Caki2 (cell line): Measurements from ENCODE around the gene NIPAL3. TPM values are rescaled to one million over a fixed set of nuclear protein-coding genes. Genes with fewer than 3 reads are reported as not detected.
"Not testable (repeated sequence)": the region's sequence is repeated elsewhere in the genome, so short reads cannot be mapped to it uniquely, and the experiment has no call there.

ENCODE experiments used
- DNase-seq: peaks from one replicate; pipeline ENCODE4 v3.0.0-alpha.2; 2015; ENCODE audit warnings: low read depth
- in situ Hi-C: cut with HindIII; loops from 2 replicates; pipeline ENCODE4 v1.10.0; 2016; ENCODE audit warnings: low sequenced_read_pairs, low pct_unique_long_range_greater_than_20kb, mixed read lengths
- total RNA-seq: library from RNA; depleted of rRNA; stranded (reverse); fragments of >200 nt; shearing (Covaris generic); gene quantifications from 2 replicates; pipeline ENCODE4 v1.2.3, GENCODE V29; 2014; ENCODE audit warnings: low replicate concordance

NIPAL3 gene
- total RNA-seq, 1 experiment from 2014 or later, result 11.8 TPM

GRCh38 chr1:24498589-24498988, 83.0 kb downstream of the NIPAL3 start:
- in situ Hi-C loops, result no loop called here
- no peak for DNase-seq

DNA sequence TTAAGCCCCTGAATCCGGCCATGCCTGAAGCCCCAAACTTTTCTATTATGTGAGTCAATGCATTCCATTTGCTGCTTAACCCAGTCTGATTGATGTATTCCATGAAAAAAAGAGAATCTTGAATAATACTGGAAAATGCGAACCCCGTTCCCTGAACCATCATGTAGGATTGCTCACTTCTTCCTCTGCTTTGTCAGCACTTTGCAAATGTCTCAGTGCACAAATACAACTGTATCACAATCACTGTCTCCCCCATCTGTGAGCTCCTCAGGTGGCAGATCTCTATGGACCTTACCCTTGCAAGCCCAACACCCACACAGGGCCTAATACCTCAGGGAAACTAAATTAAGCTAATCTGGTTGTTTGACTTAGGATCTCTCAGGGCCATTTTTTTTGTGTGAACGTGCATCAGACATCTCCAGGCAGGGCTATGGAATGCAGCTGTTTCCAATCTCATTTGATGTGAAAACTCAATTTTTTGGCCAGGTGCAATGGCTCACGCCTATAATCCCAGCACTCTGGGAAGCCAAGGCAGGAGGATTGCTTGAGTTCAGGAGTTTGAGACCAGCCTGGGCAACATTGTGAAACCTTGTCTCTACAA, 84.9 kb downstream of the NIPAL3 start:
- in situ Hi-C loops, result no loop called here
- DNase-seq, result no peak

GRCh38 chr1:24501371-24502064, 85.9 kb downstream of the NIPAL3 start:
- DNase-seq, result no peak
- in situ Hi-C loops, result no loop called here

DNA sequence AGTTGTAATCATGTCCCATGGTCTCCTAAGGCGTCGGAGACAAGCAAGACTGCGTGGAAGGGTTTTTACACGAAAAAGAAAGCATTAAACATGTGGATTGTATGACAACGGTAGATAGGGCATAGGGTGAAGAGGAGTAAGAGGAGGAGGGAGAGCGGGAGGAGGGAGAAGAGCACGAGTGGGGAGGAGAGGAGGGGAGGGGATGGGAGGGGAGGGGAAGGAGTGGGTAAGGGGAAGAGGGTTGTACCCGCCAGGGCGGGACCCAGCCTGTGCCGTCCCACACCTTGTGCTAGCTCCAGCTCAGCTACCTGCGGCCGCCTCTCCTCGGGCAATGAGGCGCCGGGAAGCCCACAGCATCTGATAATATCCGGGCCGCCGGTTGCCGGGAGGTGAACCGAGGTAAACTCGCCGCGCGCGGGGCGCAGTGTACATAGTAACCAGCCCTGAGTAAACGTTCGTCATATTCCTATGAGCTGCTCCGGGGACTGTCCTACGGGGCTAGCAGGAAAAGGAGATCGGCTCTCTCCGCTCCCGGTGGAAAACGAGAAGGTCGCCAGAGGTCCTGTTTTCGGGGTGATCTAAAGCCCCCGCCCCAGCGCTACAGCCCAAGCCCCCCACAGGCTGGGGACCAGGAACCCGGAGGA, 86.6 kb downstream of the NIPAL3 start:
- in situ Hi-C loops, result no loop called here

DNA sequence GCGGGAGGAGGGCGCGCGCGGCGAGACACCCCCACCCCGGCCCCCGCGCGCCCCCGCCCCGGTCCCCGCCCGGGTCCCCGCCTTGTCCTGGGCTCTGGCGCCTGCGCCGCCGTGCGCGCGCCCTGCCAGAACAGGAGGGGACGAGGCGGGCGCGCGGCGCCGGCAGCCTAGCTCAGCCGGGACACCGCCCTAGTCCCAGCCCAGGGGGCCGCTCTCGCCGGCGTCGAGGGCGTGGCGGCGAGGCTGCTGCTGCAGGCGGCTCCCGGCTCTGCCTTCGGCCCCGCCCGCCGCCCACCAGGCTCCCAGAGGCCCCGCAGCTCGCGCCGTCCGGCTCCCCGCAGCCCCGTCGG, 87.1 kb downstream of the NIPAL3 start, which contains the start of gene RCAN3:
RCAN3 (plus strand) TSS at position 128 of the 350 bp plus-strand sequence. CDS start 11,537 bp downstream, outside the sequence.
- in situ Hi-C loops, result no loop called here

More for the DNA sequence above, 86.6 kb downstream of the NIPAL3 start:
- peak; percentile 54 for DNase-seq

GRCh38 chr1:24503059-24503751, 87.6 kb downstream of the NIPAL3 start:
- no peak for DNase-seq
- in situ Hi-C loops, result no loop called here

More for the DNA sequence above, 87.1 kb downstream of the NIPAL3 start, which contains the start of gene RCAN3:
- peak; percentile 75 for DNase-seq

- no peak for DNase-seq
- in situ Hi-C loops, result no loop called here
These were observed 88.4 kb downstream of the NIPAL3 start for GRCh38 chr1:24503870-24504523.

- in situ Hi-C loops, result no loop called here
- DNase-seq, result no peak
These were observed 89.0 kb downstream of the NIPAL3 start for GRCh38 chr1:24504560-24504959.

DNA sequence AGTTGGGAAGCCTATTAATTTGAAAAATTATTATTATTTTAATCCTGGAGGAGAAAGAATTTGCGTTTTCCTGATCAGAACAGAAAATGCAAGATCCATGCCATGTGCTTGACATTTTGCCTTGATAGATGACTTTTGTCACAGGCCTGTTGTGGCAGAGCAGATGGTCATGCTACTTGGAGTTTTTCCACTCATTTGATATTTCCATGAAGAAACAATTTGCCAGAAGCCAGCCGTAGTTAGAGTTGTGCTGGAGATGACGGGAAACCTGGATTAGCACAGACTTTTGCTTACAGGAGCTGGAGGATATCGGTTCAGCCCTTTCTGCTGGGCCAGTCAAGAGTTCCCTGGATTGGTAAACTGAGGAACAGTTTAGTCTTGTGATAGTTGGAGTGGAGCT, 90.2 kb downstream of the NIPAL3 start:
- no peak for DNase-seq
- in situ Hi-C loops, result no loop called here

GRCh38 chr1:24506691-24507381, 91.2 kb downstream of the NIPAL3 start:
- DNase-seq, result no peak
- in situ Hi-C loops, result no loop called here

DNA sequence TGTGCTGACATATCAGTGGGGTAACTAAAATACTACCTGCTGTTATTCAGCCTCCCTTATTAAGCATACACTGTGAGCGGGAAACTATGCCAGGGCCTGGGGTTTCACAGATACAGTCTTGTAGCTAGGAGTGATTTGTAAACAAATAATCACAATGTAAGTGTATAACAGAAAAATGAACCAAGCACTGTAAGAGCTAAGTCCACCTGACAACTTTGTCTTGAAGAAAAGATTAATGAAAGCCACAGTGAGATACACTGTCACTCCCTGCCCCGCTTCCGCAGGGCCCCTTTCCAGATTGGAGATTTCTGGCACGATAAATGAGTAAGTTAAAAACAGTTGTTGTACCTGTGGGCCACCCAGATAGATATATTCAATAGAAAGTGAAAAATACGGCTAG, 91.8 kb downstream of the NIPAL3 start:
- no peak for DNase-seq
- in situ Hi-C loops, result no loop called here

DNA sequence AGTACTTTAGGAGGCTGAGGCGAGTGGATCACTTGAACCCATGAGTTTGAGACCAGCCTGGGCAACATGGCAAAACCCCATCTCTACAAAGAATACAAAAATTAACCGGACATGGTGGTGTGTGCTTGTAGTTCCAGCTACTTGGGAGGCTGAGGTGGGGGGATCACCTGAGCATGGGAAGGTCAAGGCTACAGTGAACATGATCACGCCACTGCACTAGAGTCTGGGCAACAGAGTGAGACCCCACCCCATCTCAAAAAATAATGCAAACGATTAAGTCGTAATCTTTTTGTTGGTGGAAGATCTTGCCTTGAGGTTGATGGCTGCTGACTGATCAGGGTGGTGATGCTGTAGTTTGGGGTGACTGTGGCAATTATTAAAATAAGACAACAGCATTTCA, 93.3 kb downstream of the NIPAL3 start:
- in situ Hi-C loops, result no loop called here
- DNase-seq, result no peak

- in situ Hi-C loops, result no loop called here
- no peak for DNase-seq
These were observed 98.1 kb downstream of the NIPAL3 start for GRCh38 chr1:24513706-24514105.

- no peak for DNase-seq
- in situ Hi-C loops, result no loop called here
These were observed 99.3 kb downstream of the NIPAL3 start for GRCh38 chr1:24514946-24515345.

GRCh38 chr1:24515671-24516209, 100.1 kb downstream of the NIPAL3 start:
- DNase-seq, result peak; percentile 85
- in situ Hi-C loops, result not testable (repeated sequence)

DNA sequence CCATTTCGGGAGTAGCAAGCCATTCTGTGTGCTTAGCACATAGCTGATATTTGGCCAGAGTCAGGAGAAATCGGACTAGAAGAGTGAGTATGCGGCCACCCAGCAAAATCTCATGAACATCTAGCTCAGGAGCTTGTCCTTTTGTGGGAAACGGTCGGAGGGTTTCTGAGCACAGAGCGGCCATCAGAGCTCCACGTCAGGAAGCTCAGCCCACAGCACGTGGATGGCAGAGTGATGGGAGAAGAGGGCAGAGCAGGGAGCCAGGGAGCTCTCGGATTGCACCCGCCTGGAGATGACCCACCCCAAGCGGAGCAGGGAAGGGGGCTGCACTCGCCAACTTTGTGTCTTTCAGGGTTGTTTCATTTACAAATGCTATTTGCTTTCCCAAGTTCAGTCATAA, 100.9 kb downstream of the NIPAL3 start:
- in situ Hi-C loops, result no loop called here
- DNase-seq, result no peak

- in situ Hi-C loops, result no loop called here
- no peak for DNase-seq
These were observed 102.3 kb downstream of the NIPAL3 start for GRCh38 chr1:24517898-24518297.

DNA sequence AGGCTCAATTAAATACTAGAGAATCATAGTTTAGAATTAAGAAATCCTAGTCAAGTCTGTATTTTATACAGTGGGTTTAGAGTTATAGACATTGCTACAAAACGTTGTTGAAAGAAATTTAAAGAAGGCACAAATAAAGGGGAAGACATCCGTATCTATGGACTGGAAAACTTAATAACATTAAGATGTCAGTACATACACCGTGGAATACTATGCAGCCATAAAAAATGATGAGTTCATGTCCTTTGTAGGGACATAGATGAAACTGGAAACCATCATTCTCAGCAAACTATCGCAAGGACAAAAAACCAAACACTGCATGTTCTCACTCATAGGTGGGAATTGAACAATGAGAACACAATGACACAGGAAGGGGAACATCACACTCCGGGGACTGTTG, 104.7 kb downstream of the NIPAL3 start:
- in situ Hi-C loops, DNase-seq: not testable (repeated sequence)
